H1 (cell line): Measurements from ENCODE around the gene ASIP. TPM values are rescaled to one million over a fixed set of nuclear protein-coding genes. Genes with fewer than 3 reads are reported as not detected.

ENCODE experiments used
- polyA plus RNA-seq, 7 experiments: library from polyadenylated mRNA; depleted of rRNA in 3 of 7; stranded (reverse) in 5 of 7; unstranded in 2 of 7; fragments of >200 nt in 5 of 7; fragments of 200-250 nt in 2 of 7; gene quantifications; 1 replicate in 5 of 7; 2 replicates in 1 of 7; 4 replicates in 1 of 7; pipeline versions ENCODE4 v1.2.1 to v1.2.3, GENCODE V29; 2011 to 2013; ENCODE audit warnings: missing spikeins in 2 of 7, mixed read lengths in 2 of 7
- total RNA-seq: library from RNA; stranded (reverse); fragmentation: NEBNext Ultra II Directional; extraction: Animal tissue kit (Norgen Biotek cat#: 25700); gene quantifications from 2 replicates; pipeline ENCODE4 v1.2.1, GENCODE V29; 2021
- TF ChIP-seq, protein P1 (sequence below): IDR thresholded peaks from 2 replicates; pipeline ENCODE4 v1.6.1; 2011; ENCODE audit warnings: low read depth, mild to moderate bottlenecking, low read length; ENCODE audit not compliant: insufficient read depth

ASIP gene
- total and polyA plus RNA-seq, 2 of the 8 experiments (the other 6 are each of a cell fraction or from before 2014, with no cell fraction given): not detected

DNA sequence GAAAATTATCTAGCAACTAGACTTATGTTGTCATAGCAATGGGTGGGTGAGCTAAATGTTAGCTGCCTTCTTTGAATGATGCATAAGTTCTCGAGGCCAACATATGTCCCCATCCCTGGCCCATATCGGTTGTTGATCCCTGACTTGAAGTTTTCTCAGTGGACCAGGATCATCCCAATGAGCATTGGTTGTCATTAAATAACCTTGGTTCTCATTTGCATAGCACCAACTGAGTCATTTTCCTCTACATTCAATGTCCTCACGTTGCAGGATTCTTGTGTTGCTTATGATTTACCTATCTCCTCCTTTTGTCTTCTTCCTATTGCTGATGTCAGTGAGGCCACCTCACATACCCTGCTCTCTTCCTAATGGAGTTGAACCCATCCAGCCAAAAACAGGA is 74.0 kb downstream of the ASIP start (continued):
- TF ChIP-seq, protein P1, sequence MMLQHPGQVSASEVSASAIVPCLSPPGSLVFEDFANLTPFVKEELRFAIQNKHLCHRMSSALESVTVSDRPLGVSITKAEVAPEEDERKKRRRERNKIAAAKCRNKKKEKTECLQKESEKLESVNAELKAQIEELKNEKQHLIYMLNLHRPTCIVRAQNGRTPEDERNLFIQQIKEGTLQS: no peak
